ENCODE data around the gene MRPL12. TPM values are rescaled to one million over a fixed set of nuclear protein-coding genes. Genes with fewer than 3 reads are reported as not detected.

The MRPL12 gene
- total RNA-seq, 1 donor from 2014 or later = 13.2 TPM

DNA sequence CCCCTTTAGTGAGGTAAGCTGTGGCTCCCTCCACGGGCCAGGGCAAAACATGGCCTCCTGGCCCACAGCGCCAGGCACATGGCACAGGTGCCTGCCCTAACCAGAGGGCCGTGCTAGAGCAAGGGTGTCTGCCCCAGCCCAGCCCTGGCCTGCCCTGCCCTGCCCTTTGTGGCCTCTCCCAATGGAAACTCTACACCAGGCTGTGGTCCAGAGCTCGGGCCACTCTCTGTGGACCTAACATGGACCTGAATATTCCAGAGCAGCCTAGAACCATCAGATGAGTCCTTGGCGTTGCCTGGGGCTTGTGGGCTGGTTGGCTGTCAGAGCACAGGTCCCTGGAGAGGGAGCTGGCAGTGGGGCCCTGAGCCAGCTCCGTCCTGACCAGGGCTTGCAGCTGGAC is 8.0 kb upstream of the MRPL12 start:
- Histone ChIP-seq H4K20me1 (ENCODE audit: low read depth) (peaks cover 14% of the 10 kb centered on the region), H3K4me2 (no peak overlapping the region), H3K27ac (no peak overlapping the region), H3K4me1 (no peaks in the 10 kb centered on the region), H3K9me3 (ENCODE audit: low read depth) (no peaks in the 10 kb centered on the region), H3K9ac (no peak overlapping the region), H3K27me3 (no peaks in the 10 kb centered on the region), H3F3A (ENCODE audit: low read depth) (peaks cover 4% of the 10 kb centered on the region), H2AFZ (replicated peaks) (no peak overlapping the region), H3K4me3 (no peak overlapping the region), H3K36me3 (no peaks in the 10 kb centered on the region), H3K79me2 (ENCODE audit: low read depth) (peaks cover 23% of the 10 kb centered on the region)
- peaks cover 2% of the 10 kb centered on the region for H3K9me3 Mint-ChIP-seq
- no peaks in the 10 kb centered on the region for H3K27me3 Mint-ChIP-seq (ENCODE audit: insufficient read depth, low read depth)
- H3K4me3 Mint-ChIP-seq = no peak overlapping the region
- TF ChIP-seq, protein P1, sequence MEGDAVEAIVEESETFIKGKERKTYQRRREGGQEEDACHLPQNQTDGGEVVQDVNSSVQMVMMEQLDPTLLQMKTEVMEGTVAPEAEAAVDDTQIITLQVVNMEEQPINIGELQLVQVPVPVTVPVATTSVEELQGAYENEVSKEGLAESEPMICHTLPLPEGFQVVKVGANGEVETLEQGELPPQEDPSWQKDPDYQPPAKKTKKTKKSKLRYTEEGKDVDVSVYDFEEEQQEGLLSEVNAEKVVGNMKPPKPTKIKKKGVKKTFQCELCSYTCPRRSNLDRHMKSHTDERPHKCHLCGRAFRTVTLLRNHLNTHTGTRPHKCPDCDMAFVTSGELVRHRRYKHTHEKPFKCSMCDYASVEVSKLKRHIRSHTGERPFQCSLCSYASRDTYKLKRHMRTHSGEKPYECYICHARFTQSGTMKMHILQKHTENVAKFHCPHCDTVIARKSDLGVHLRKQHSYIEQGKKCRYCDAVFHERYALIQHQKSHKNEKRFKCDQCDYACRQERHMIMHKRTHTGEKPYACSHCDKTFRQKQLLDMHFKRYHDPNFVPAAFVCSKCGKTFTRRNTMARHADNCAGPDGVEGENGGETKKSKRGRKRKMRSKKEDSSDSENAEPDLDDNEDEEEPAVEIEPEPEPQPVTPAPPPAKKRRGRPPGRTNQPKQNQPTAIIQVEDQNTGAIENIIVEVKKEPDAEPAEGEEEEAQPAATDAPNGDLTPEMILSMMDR (IDR thresholded peaks at IDR 0.05) = no peak
- TF ChIP-seq EZH2 (IDR thresholded peaks at IDR 0.05) = no peak
- no peak for TF ChIP-seq EZH2phosphoT487 (IDR thresholded peaks at IDR 0.05)
- H3K27ac Mint-ChIP-seq = no peak overlapping the region
- H3K36me3 Mint-ChIP-seq = peaks cover 19% of the 10 kb centered on the region
- no peaks in the 10 kb centered on the region for H3K4me1 Mint-ChIP-seq
- no peak for DNase-seq (ENCODE audit: low spot score)

DNA sequence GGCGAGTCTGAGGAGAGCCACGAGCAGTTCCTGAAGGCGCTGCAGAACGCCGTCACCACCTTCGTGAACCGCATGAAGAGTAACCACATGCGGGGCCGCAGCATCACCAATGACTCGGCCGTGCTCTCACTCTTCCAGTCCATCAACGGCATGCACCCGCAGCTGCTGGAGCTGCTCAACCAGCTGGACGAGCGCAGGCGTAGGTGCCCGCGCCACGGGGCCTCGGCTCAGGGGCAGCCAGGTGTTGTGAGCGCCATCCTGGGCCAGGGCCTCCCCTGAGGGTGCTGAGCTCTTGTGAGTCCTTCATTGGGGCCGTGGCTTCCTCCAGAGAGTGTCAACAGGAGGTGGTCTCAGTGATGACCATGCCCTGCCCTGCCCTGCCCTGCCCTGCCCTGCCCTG is 7.4 kb upstream of the MRPL12 start:
- no peak for DNase-seq (ENCODE audit: low spot score)
- no peak overlapping the region for H3K4me3 Mint-ChIP-seq
- H3K4me2 ChIP-seq = no peak overlapping the region
- no peak overlapping the region for H3K9ac ChIP-seq
- H3K27ac Mint-ChIP-seq = no peak overlapping the region
- H3F3A ChIP-seq (ENCODE audit: low read depth) = peaks cover 4% of the 10 kb centered on the region
- H3K4me1 Mint-ChIP-seq = peaks cover under 1% of the 10 kb centered on the region
- TF ChIP-seq EZH2phosphoT487 (IDR thresholded peaks at IDR 0.05) (no peak), EZH2 (IDR thresholded peaks at IDR 0.05) (no peak)
- TF ChIP-seq, protein P1 (IDR thresholded peaks at IDR 0.05) = no peak
- no peaks in the 10 kb centered on the region for H3K36me3 ChIP-seq
- H3K9me3 Mint-ChIP-seq = peaks cover 2% of the 10 kb centered on the region
- no peak overlapping the region for H3K4me3 ChIP-seq
- peaks cover under 1% of the 10 kb centered on the region for H3K27me3 Mint-ChIP-seq (ENCODE audit: insufficient read depth, low read depth)
- H3K27me3 ChIP-seq = no peaks in the 10 kb centered on the region
- peaks cover 15% of the 10 kb centered on the region for H4K20me1 ChIP-seq (ENCODE audit: low read depth)
- peaks cover 29% of the 10 kb centered on the region for H3K79me2 ChIP-seq (ENCODE audit: low read depth)
- no peak overlapping the region for H3K27ac ChIP-seq
- no peaks in the 10 kb centered on the region for H3K9me3 ChIP-seq (ENCODE audit: low read depth)
- H3K4me1 ChIP-seq = no peaks in the 10 kb centered on the region
- H2AFZ ChIP-seq (replicated peaks) = no peak overlapping the region
- H3K36me3 Mint-ChIP-seq = peaks cover 18% of the 10 kb centered on the region

DNA sequence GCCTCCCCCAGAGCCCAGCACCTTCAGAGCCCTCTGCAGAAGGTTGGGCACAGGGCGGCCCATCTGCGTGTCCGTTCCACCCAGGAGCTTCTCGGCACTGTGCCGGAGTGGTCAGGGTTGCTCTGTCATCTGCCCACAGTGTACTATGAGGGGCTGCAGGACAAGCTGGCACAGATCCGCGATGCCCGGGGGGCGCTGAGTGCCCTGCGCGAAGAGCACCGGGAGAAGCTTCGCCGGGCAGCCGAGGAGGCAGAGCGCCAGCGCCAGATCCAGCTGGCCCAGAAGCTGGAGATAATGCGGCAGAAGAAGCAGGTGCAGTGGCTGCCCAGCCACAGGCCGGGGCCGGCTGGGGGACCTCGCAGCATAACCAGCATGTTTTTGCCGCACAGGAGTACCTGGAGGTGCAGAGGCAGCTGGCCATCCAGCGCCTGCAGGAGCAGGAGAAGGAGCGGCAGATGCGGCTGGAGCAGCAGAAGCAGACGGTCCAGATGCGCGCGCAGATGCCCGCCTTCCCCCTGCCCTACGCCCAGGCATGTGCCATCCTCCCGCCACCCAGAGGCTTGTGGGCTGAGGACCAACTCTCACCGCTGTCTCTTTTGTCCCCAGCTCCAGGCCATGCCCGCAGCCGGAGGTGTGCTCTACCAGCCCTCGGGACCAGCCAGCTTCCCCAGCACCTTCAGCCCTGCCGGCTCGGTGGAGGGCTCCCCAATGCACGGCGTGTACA is 6.8 kb upstream of the MRPL12 start:
- Histone ChIP-seq H3K4me3 (no peak overlapping the region), H3K9ac (no peak overlapping the region), H3K9me3 (ENCODE audit: low read depth) (no peaks in the 10 kb centered on the region), H2AFZ (replicated peaks) (no peak overlapping the region), H3K4me2 (no peak overlapping the region), H4K20me1 (ENCODE audit: low read depth) (peaks cover 19% of the 10 kb centered on the region), H3K79me2 (ENCODE audit: low read depth) (peaks cover 35% of the 10 kb centered on the region), H3K27ac (no peak overlapping the region), H3K36me3 (no peaks in the 10 kb centered on the region), H3K4me1 (no peaks in the 10 kb centered on the region), H3F3A (ENCODE audit: low read depth) (peaks cover 4% of the 10 kb centered on the region), H3K27me3 (no peaks in the 10 kb centered on the region)
- peaks cover 2% of the 10 kb centered on the region for H3K9me3 Mint-ChIP-seq
- no peak overlapping the region for H3K27ac Mint-ChIP-seq
- H3K4me1 Mint-ChIP-seq = peaks cover 4% of the 10 kb centered on the region
- no peak for DNase-seq (ENCODE audit: low spot score)
- H3K36me3 Mint-ChIP-seq = peaks cover 18% of the 10 kb centered on the region
- TF ChIP-seq EZH2phosphoT487 (IDR thresholded peaks at IDR 0.05) = no peak
- TF ChIP-seq EZH2 (IDR thresholded peaks at IDR 0.05) = no peak
- TF ChIP-seq, protein P1 (IDR thresholded peaks at IDR 0.05) = no peak
- H3K4me3 Mint-ChIP-seq = no peak overlapping the region
- peaks cover 2% of the 10 kb centered on the region for H3K27me3 Mint-ChIP-seq (ENCODE audit: insufficient read depth, low read depth)

Measured in neural progenitor cell (in vitro differentiated cells).